ENCODE data around the gene FXYD3.

Gene FXYD3

GRCh38 chr19:35166100-35167063 is 50.8 kb downstream of the FXYD3 start:
- DNase-seq (ENCODE audit: extremely low read depth, low read depth): no peak
- TF ChIP-seq, protein P1, sequence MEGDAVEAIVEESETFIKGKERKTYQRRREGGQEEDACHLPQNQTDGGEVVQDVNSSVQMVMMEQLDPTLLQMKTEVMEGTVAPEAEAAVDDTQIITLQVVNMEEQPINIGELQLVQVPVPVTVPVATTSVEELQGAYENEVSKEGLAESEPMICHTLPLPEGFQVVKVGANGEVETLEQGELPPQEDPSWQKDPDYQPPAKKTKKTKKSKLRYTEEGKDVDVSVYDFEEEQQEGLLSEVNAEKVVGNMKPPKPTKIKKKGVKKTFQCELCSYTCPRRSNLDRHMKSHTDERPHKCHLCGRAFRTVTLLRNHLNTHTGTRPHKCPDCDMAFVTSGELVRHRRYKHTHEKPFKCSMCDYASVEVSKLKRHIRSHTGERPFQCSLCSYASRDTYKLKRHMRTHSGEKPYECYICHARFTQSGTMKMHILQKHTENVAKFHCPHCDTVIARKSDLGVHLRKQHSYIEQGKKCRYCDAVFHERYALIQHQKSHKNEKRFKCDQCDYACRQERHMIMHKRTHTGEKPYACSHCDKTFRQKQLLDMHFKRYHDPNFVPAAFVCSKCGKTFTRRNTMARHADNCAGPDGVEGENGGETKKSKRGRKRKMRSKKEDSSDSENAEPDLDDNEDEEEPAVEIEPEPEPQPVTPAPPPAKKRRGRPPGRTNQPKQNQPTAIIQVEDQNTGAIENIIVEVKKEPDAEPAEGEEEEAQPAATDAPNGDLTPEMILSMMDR (IDR thresholded peaks at IDR 0.05; ENCODE audit: low read depth, low read length, missing control alignments): no peak
- H3K4me3 ChIP-seq (replicated peaks; ENCODE audit: low read depth, low read length): no peak overlapping the region

DNA sequence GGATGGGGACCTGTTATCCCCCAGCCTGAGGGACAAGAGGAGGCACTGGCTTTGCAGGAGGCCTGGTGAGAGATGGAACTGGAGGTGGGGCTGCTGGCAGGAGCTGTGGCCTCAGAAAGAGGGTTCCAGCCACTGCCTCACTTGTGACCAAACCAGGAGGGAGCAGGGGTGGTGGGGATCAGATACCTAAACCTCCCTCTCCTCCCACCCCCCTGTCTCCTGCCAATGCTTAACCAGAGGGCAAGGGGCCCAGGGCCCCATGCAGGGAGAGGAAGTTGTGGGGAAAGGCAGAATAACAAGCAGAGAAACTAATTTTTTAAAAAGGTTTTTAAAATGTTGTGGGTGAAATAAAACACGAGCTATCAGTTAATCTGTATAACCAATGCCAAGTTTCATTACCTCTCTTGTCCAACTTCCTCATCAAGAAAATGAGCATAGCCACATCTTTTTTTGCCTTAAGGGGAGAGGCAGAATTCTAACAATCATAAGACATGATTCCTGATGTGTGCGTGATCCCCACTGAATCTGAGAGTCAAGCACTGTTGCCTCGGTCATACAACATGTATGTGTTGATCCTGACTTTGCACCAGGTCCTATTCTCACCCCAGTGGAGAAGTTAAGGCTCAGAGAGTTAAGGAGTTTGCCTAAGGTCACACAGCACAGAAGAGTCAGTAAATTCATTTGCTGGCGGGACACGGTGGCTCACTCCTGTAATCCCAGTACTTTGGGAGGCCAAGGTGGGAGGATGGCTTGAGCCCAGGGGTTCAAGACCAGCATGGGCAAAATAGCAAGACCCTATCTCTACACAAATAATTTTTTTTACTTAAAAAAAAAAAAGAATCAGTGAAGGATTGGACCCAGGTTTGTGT is 51.9 kb downstream of the FXYD3 start:
- TF ChIP-seq, protein P1 (IDR thresholded peaks at IDR 0.05; ENCODE audit: low read depth, low read length, missing control alignments): no peak
- no peak for DNase-seq (ENCODE audit: extremely low read depth, low read depth)
- H3K4me3 ChIP-seq (replicated peaks; ENCODE audit: low read depth, low read length): no peak overlapping the region

DNA sequence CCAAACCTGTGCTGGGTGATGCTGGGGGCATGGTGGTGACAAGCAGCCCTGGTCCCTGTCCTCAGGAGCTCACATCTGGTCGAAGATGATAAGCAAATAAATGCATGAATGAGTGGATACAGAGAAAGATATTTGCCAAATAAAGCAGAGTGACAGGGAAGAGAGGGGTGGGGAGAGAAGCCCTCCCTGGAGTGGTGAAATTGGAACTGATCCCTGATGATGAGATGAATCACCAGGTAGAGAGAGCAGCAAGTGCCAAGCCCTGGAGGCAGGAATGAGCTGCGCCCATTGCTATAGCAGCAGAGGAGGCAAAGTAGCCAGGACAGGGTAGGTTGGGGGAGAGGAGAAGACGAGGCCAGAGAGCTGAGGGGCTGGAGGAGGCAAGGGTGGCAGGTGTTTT is 52.6 kb downstream of the FXYD3 start:
- TF ChIP-seq, protein P1 (IDR thresholded peaks at IDR 0.05; ENCODE audit: low read depth, low read length, missing control alignments): no peak

DNA sequence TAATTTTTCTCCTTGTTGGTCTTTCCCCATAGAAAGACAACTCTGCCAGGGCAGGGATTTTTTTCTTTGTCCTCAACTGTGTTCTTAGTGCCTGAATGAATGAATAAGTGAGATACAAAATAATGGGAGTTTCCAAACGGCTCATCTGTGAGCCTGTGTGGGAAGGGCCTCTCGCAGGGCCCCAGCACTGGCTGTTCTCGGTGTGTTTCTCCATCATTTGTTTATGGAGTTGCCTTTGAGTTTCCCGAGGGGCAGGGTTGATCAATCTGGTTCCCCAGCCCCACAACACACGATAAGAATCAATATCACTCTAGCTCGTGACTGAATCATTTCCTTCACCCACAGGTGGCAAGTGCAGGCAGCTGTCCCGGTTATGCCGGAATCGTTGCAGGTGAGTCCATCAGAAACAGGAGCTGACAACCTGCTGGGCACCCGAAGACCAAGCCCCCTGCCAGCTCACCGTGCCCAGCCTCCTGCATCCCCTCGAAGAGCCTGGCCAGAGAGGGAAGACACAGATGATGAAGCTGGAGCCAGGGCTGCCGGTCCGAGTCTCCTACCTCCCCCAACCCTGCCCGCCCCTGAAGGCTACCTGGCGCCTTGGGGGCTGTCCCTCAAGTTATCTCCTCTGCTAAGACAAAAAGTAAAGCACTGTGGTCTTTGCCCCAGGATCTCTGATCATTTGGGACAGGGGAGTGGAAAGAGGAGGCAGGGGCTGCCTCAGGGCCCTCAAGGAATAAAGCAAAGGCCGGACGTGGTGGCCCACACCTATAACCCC is 53.8 kb downstream of the FXYD3 start:
- TF ChIP-seq, protein P1 (IDR thresholded peaks at IDR 0.05; ENCODE audit: low read depth, low read length, missing control alignments): no peak
- no peak for DNase-seq (ENCODE audit: extremely low read depth, low read depth)

More for the DNA sequence above, 52.6 kb downstream of the FXYD3 start:
- no peak overlapping the region for H3K4me3 ChIP-seq (replicated peaks; ENCODE audit: low read depth, low read length)
- DNase-seq (ENCODE audit: extremely low read depth, low read depth): no peak

GRCh38 chr19:35170359-35171061 is 54.9 kb downstream of the FXYD3 start:
- DNase-seq (ENCODE audit: extremely low read depth, low read depth): no peak
- TF ChIP-seq, protein P1 (IDR thresholded peaks at IDR 0.05; ENCODE audit: low read depth, low read length, missing control alignments): no peak
- H3K4me3 ChIP-seq (replicated peaks; ENCODE audit: low read depth, low read length): no peak overlapping the region

More for the DNA sequence above, 53.8 kb downstream of the FXYD3 start:
- no peak overlapping the region for H3K4me3 ChIP-seq (replicated peaks; ENCODE audit: low read depth, low read length)

Measured in HFF-Myc (cell line).